Activated CD4-positive, alpha-beta T cell treated with anti-CD3 and anti-CD28 coated beads, Interleukin-2, amount 50 U/mL, for 16 hours (primary cell): Measurements from ENCODE around the gene POLR1H.

ENCODE experiments used
- DNase-seq: peaks from one replicate; pipeline ENCODE4 v3.0.0-alpha.2; 2020

The POLR1H gene

GRCh38 chr6:30097902-30098768 is 37.1 kb downstream of the POLR1H start:
- DNase-seq: no peak

GRCh38 chr6:30100154-30100553 is 39.1 kb downstream of the POLR1H start:
- DNase-seq: no peak

- DNase-seq: no peak
Measured at GRCh38 chr6:30100585-30101443, 39.7 kb downstream of the POLR1H start.

GRCh38 chr6:30101444-30102413 is 40.7 kb downstream of the POLR1H start:
- DNase-seq: peak; percentile 60

- DNase-seq: no peak
Measured at GRCh38 chr6:30102414-30102969, 41.4 kb downstream of the POLR1H start.

GRCh38 chr6:30102970-30103871 is 42.2 kb downstream of the POLR1H start:
- DNase-seq: peak; percentile 86

- DNase-seq: no peak
Measured at GRCh38 chr6:30103872-30104179, 42.8 kb downstream of the POLR1H start.

GRCh38 chr6:30104661-30105060 is 43.6 kb downstream of the POLR1H start:
- DNase-seq: no peak

- DNase-seq: no peak
Measured at GRCh38 chr6:30111266-30111856, 50.3 kb downstream of the POLR1H start.

- no peak for DNase-seq
Measured at GRCh38 chr6:30112402-30112994, 51.4 kb downstream of the POLR1H start.

- no peak for DNase-seq
Measured at GRCh38 chr6:30113003-30113759, 52.1 kb downstream of the POLR1H start, which contains the start of gene TRIM31. TSS of gene TRIM31 (minus strand) at chr6:30113090. CDS start at chr6:30112805, 285 bp downstream.

- DNase-seq: no peak
Measured at GRCh38 chr6:30113841-30114240, 52.8 kb downstream of the POLR1H start.
